CD14-positive monocyte (primary cell): Measurements from ENCODE around the gene CFC1. TPM values are rescaled to one million over a fixed set of nuclear protein-coding genes. Genes with fewer than 3 reads are reported as not detected.
"Not testable (repeated sequence)": the region's sequence is repeated elsewhere in the genome, so short reads cannot be mapped to it uniquely, and the experiment has no call there.

Experiments
- DNase-seq, 3 donors: peaks; one replicate each; pipeline ENCODE4 v3.0.0-alpha.2; 2011 to 2022
- H2AFZ ChIP-seq: 2 replicates; pipeline ENCODE4 v1.6.0; 2012; ENCODE audit warnings: mild to moderate bottlenecking, low read depth, low read length, inconsistent platforms; ENCODE audit not compliant: insufficient read depth, poor library complexity, severe bottlenecking
- H3K27ac ChIP-seq, 2 donors: 1 replicate in 1 of 2; 2 replicates in 1 of 2; pipeline ENCODE4 v1.5.1; 2012 to 2013; ENCODE audit warnings: low read length in 2 of 2, control low read depth in 1 of 2, inconsistent platforms in 1 of 2, low read depth in 1 of 2, mild to moderate bottlenecking in 1 of 2
- H3K27me3 ChIP-seq, 2 donors: one replicate each; pipeline versions ENCODE4 v1.6.0 to v1.6.1; 2011 to 2013; ENCODE audit warnings: low read length in 2 of 2; ENCODE audit not compliant: control insufficient read depth in 2 of 2, insufficient read depth in 2 of 2
- H3K36me3 ChIP-seq, 2 donors: replicated peaks in 1 of 2; 1 replicate in 1 of 2; 2 replicates in 1 of 2; pipeline versions ENCODE4 v1.5.1 to v1.6.1; 2012 to 2013; ENCODE audit warnings: low read length in 2 of 2, control low read depth in 1 of 2, inconsistent platforms in 1 of 2, mild to moderate bottlenecking in 1 of 2; ENCODE audit not compliant: insufficient read depth in 2 of 2, control insufficient read depth in 1 of 2
- H3K4me1 ChIP-seq, 2 donors: 1 replicate in 1 of 2; 2 replicates in 1 of 2; pipeline versions ENCODE4 v1.5.1 to v1.6.1; 2012 to 2013; ENCODE audit warnings: low read length in 2 of 2, control low read depth in 1 of 2, inconsistent platforms in 1 of 2, mild to moderate bottlenecking in 1 of 2, moderate library complexity in 1 of 2; ENCODE audit not compliant: insufficient read depth in 2 of 2, control insufficient read depth in 1 of 2
- H3K4me2 ChIP-seq: replicated peaks from 2 replicates; pipeline ENCODE3; 2012; ENCODE audit warnings: low read length, moderate library complexity, mild to moderate bottlenecking; ENCODE audit not compliant: poor library complexity, severe bottlenecking; ENCODE audit errors: extremely low read depth
- H3K4me3 ChIP-seq, 3 experiments: fragments of 200-600 bp in 1 of 3; sonication (generic) in 1 of 3; replicated peaks in 1 of 3; 1 replicate in 2 of 3; 2 replicates in 1 of 3; pipeline ENCODE4 v1.5.1; 2011 to 2013; ENCODE audit warnings: low read length in 3 of 3, mild to moderate bottlenecking in 3 of 3, control low read depth in 2 of 3, low read depth in 2 of 3, inconsistent platforms in 1 of 3, moderate library complexity in 1 of 3
- H3K79me2 ChIP-seq: 2 replicates; pipeline ENCODE4 v1.6.0; 2012; ENCODE audit warnings: mild to moderate bottlenecking, control low read depth, inconsistent platforms, low read length, moderate library complexity; ENCODE audit not compliant: insufficient read depth
- H3K9ac ChIP-seq: 2 replicates; pipeline ENCODE4 v1.6.0; 2017; ENCODE audit warnings: low read length, mild to moderate bottlenecking; ENCODE audit not compliant: insufficient read depth, poor library complexity, severe bottlenecking
- H3K9me3 ChIP-seq, 2 donors: replicated peaks in 1 of 2; 1 replicate in 1 of 2; 2 replicates in 1 of 2; pipeline versions ENCODE4 v1.5.1 to v1.6.1; 2012 to 2013; ENCODE audit warnings: low read length in 2 of 2, control low read depth in 1 of 2; ENCODE audit not compliant: control insufficient read depth in 1 of 2, insufficient read depth in 1 of 2
- H4K20me1 ChIP-seq: 2 replicates; pipeline ENCODE4 v1.6.0; 2012; ENCODE audit warnings: mild to moderate bottlenecking, low read length, control low read depth, moderate library complexity; ENCODE audit not compliant: insufficient read depth
- H3K27ac Mint-ChIP-seq, 7 donors: one replicate each; pipeline ENCODE4 v1.8.0; 2020; ENCODE audit warnings: mild to moderate bottlenecking in 7 of 7, mixed read lengths in 7 of 7, moderate library complexity in 6 of 7, inconsistent platforms in 2 of 7
- H3K27me3 Mint-ChIP-seq, 3 donors: one replicate each; pipeline ENCODE4 v1.8.0; 2021 to 2022; ENCODE audit warnings: low read depth in 3 of 3, mild to moderate bottlenecking in 3 of 3, mixed read lengths in 3 of 3, moderate library complexity in 3 of 3, inconsistent platforms in 1 of 3
- H3K36me3 Mint-ChIP-seq, 2 donors: one replicate each; pipeline ENCODE4 v1.8.0; 2020; ENCODE audit warnings: mixed read lengths in 2 of 2, inconsistent platforms in 1 of 2, mild to moderate bottlenecking in 1 of 2
- H3K4me1 Mint-ChIP-seq: one replicate; pipeline ENCODE4 v1.8.0; 2020; ENCODE audit warnings: mild to moderate bottlenecking, mixed read lengths
- H3K4me3 Mint-ChIP-seq, 2 donors: one replicate each; pipeline ENCODE4 v1.8.0; 2020; ENCODE audit warnings: mild to moderate bottlenecking in 2 of 2, mixed read lengths in 2 of 2, moderate library complexity in 1 of 2
- H3K9me3 Mint-ChIP-seq, 7 donors: one replicate each; pipeline ENCODE4 v1.8.0; 2020 to 2022; ENCODE audit warnings: mixed read lengths in 7 of 7, mild to moderate bottlenecking in 6 of 7, moderate library complexity in 6 of 7, inconsistent platforms in 2 of 7
- WGBS: methylation state at CpG from one replicate; pipeline ENCODE4 v1.1.5; 2013; ENCODE audit warnings: missing lambda C conversion rate; ENCODE audit not compliant: insufficient coverage; 5-methylcytosine and 5-hydroxymethylcytosine counted together
- intact Hi-C, 2 donors: fragments of 100-400 bp; cut with micrococcal nuclease; formaldehyde crosslinking; loops; one replicate each; pipeline versions ENCODE4 v1.15.0 to v1.15.1; 2023
- polyA plus RNA-seq, 3 donors: library from polyadenylated mRNA; depleted of rRNA in 1 of 3; unstranded in 2 of 3; stranded (reverse) in 1 of 3; fragments of 300-500 nt in 2 of 3; fragments of >200 nt in 1 of 3; fragmentation: Illumina TruSeq in 2 of 3; gene quantifications; 1 replicate in 2 of 3; 2 replicates in 1 of 3; pipeline ENCODE4 v1.2.3, GENCODE V29; 2012 to 2021
- small RNA-seq: library from RNA; depleted of rRNA; stranded (forward); fragments of <200 nt; gene quantifications from one replicate; pipeline ENCODE3, GENCODE V24; 2012; ENCODE audit warnings: low read depth; ENCODE audit not compliant: insufficient read length

CFC1 gene
- polyA plus RNA-seq, 3 donors = not detected

GRCh38 chr2:130544978-130545377 lies 54.4 kb downstream of the CFC1 start:
- H3K36me3 Mint-ChIP-seq, H3K79me2 ChIP-seq, intact Hi-C loops, H3K9ac ChIP-seq, H3K9me3 ChIP-seq, H3K27ac Mint-ChIP-seq, H4K20me1 ChIP-seq, H3K36me3 ChIP-seq, H3K4me3 ChIP-seq, H3K9me3 Mint-ChIP-seq, DNase-seq, H3K27me3 Mint-ChIP-seq, H2AFZ ChIP-seq, H3K4me1 Mint-ChIP-seq, H3K4me3 Mint-ChIP-seq, H3K4me1 ChIP-seq, H3K27me3 ChIP-seq, H3K4me2 ChIP-seq, H3K27ac ChIP-seq: not testable (repeated sequence)
- WGBS = no CpG with 5 or more reads among the region's 5 CpGs

- no CpG with 5 or more reads among the region's 12 CpGs for WGBS
Observed at GRCh38 chr2:130543785-130544528, 55.4 kb downstream of the CFC1 start.

GRCh38 chr2:130542789-130543188 lies 56.6 kb downstream of the CFC1 start:
- H3K4me3 ChIP-seq, H3K4me3 Mint-ChIP-seq, H3K9ac ChIP-seq, H3K36me3 Mint-ChIP-seq, intact Hi-C loops, H3K27me3 ChIP-seq, H3K4me1 Mint-ChIP-seq, H3K9me3 Mint-ChIP-seq, H3K79me2 ChIP-seq, DNase-seq, H3K4me2 ChIP-seq, H3K27me3 Mint-ChIP-seq, H3K9me3 ChIP-seq, H3K27ac Mint-ChIP-seq, H3K4me1 ChIP-seq, H2AFZ ChIP-seq, H4K20me1 ChIP-seq, H3K27ac ChIP-seq, H3K36me3 ChIP-seq: not testable (repeated sequence)
- no CpG with 5 or more reads among the region's 4 CpGs for WGBS

More at GRCh38 chr2:130543785-130544528, 55.4 kb downstream of the CFC1 start:
- H2AFZ ChIP-seq, H3K9me3 ChIP-seq, intact Hi-C loops, H3K4me3 ChIP-seq, H3K4me1 ChIP-seq, H4K20me1 ChIP-seq, H3K9me3 Mint-ChIP-seq, H3K27me3 Mint-ChIP-seq, H3K27ac Mint-ChIP-seq, H3K36me3 ChIP-seq, H3K27ac ChIP-seq, H3K4me1 Mint-ChIP-seq, DNase-seq, H3K4me2 ChIP-seq, H3K9ac ChIP-seq, H3K4me3 Mint-ChIP-seq, H3K36me3 Mint-ChIP-seq, H3K27me3 ChIP-seq, H3K79me2 ChIP-seq: not testable (repeated sequence)

Small RNA genes lying within 50 kb of the gene (small RNA-seq; reads per million reads assigned to genes)
- gene RF00017 (not detected), gene RNU6-848P (not detected)

Other genes with a start within 250 kb of the CFC1 start
- 100 to 1,000 TPM in 2 of 3 donors, 10 to 100 TPM in 1; 72.2 to 365 (median 102) TPM for gene PTPN18, start 243.5 kb downstream of the CFC1 start, polyA plus RNA-seq
- not detected for gene POTEI, start 90.2 kb downstream of the CFC1 start, polyA plus RNA-seq
- gene CFC1B, start 78.4 kb downstream of the CFC1 start, polyA plus RNA-seq = not detected
- not detected for gene POTEJ, start 11.9 kb upstream of the CFC1 start, polyA plus RNA-seq
- not detected for gene GPR148, start 129.5 kb upstream of the CFC1 start, polyA plus RNA-seq
- gene AMER3, start 156.0 kb upstream of the CFC1 start, polyA plus RNA-seq = not detected
- gene ARHGEF4, start 237.3 kb upstream of the CFC1 start, polyA plus RNA-seq = under 1 TPM in 1 of 3 donors, not detected in 2; 0.05 TPM